Spleen (tissue), 7 donors: ENCODE results near the gene GBA2.

Experiments used
- POLR2A ChIP-seq, 3 donors: fragments of 450-650 bp; IDR thresholded peaks; one replicate each; pipeline ENCODE4 v1.5.1; 2017; ENCODE audit warnings: antibody characterized with exemption in 3 of 3, mild to moderate bottlenecking in 1 of 3
- POLR2AphosphoS5 ChIP-seq, 3 donors: sonication (generic); formaldehyde crosslinking; IDR thresholded peaks; one replicate each; pipeline ENCODE4 v1.5.1; 2017; ENCODE audit warnings: antibody characterized with exemption in 3 of 3
- TF ChIP-seq, protein P1 (sequence below), 11 experiments: fragments of 200-600 bp in 7 of 11; fragments of 450-650 bp in 4 of 11; sonication (generic) in 4 of 11; IDR thresholded peaks in 8 of 11; conservative IDR thresholded peaks in 3 of 11; 1 replicate in 7 of 11; 2 replicates in 4 of 11; pipeline versions ENCODE4 v1.4.0 to v1.8.0; 2016 to 2021; ENCODE audit warnings: antibody characterized with exemption in 11 of 11, inconsistent platforms in 4 of 11, mild to moderate bottlenecking in 1 of 11
- donor health status: DM: no; HTN: no; CAD: no; lungs with moderate emphysema.
- donor health status: DM: no; HTN: no; CAD: no.
- donor health status: DM: no; HTN: no; CAD: no.

DNA sequence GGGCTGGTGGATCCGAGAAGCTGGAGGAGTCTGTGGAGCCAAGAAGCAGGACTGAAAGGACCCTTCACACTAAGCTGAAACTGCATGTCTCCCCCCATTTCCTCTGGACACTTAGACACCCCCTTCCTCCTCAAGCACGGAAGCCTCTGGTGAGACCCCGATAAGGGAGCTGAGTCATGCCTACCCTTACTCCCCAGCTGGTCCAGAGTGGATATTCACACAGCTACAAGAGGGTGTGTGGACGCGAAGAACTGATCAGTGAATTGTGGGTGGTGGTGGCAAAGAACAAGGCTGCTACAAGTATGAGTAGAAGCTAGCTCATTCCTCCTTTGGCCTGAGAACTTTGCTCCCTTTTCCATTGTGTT is 21.4 kb downstream of the GBA2 start:
- TF ChIP-seq, protein P1, sequence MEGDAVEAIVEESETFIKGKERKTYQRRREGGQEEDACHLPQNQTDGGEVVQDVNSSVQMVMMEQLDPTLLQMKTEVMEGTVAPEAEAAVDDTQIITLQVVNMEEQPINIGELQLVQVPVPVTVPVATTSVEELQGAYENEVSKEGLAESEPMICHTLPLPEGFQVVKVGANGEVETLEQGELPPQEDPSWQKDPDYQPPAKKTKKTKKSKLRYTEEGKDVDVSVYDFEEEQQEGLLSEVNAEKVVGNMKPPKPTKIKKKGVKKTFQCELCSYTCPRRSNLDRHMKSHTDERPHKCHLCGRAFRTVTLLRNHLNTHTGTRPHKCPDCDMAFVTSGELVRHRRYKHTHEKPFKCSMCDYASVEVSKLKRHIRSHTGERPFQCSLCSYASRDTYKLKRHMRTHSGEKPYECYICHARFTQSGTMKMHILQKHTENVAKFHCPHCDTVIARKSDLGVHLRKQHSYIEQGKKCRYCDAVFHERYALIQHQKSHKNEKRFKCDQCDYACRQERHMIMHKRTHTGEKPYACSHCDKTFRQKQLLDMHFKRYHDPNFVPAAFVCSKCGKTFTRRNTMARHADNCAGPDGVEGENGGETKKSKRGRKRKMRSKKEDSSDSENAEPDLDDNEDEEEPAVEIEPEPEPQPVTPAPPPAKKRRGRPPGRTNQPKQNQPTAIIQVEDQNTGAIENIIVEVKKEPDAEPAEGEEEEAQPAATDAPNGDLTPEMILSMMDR (IDR thresholded peaks at IDR 0.05 in 8 of 11, conservative IDR thresholded peaks at IDR 0.05 in 3 of 11): no peak
- TF ChIP-seq POLR2A (IDR thresholded peaks at IDR 0.05) (no peak), POLR2AphosphoS5 (IDR thresholded peaks at IDR 0.05) (no peak)
